Skeletal muscle tissue (tissue), 4 donors: ENCODE results near the gene CORO1C. TPM values are rescaled to one million over a fixed set of nuclear protein-coding genes. Genes with fewer than 3 reads are reported as not detected.

Experiments
- H3K27ac ChIP-seq: one replicate; pipeline ENCODE4 v1.7.0; 2013; ENCODE audit warnings: mild to moderate bottlenecking, low read depth, low read length, inconsistent platforms
- H3K27me3 ChIP-seq, 3 donors: one replicate each; pipeline ENCODE4 v1.7.0; 2013; ENCODE audit warnings: low read length in 3 of 3; ENCODE audit not compliant: control insufficient read depth in 3 of 3, insufficient read depth in 3 of 3
- H3K36me3 ChIP-seq, 3 donors: one replicate each; pipeline ENCODE4 v1.7.0; 2013; ENCODE audit warnings: low read length in 3 of 3; ENCODE audit not compliant: control insufficient read depth in 3 of 3, insufficient read depth in 3 of 3
- H3K4me1 ChIP-seq, 3 donors: one replicate each; pipeline ENCODE4 v1.7.0; 2013; ENCODE audit warnings: low read length in 3 of 3, mild to moderate bottlenecking in 3 of 3; ENCODE audit not compliant: control insufficient read depth in 3 of 3, insufficient read depth in 3 of 3
- H3K4me3 ChIP-seq, 3 donors: one replicate each; pipeline ENCODE4 v1.7.0; 2013; ENCODE audit warnings: low read length in 3 of 3
- H3K9ac ChIP-seq, 3 donors: one replicate each; pipeline ENCODE4 v1.7.0; 2013; ENCODE audit warnings: low read length in 3 of 3, mild to moderate bottlenecking in 3 of 3, moderate library complexity in 2 of 3, low read depth in 1 of 3
- H3K9me3 ChIP-seq, 3 donors: one replicate each; pipeline ENCODE4 v1.7.0; 2013; ENCODE audit warnings: low read length in 3 of 3; ENCODE audit not compliant: control insufficient read depth in 3 of 3
- total RNA-seq: library from RNA; depleted of rRNA; stranded (reverse); fragments of >200 nt; gene quantifications from one replicate; pipeline ENCODE4 v1.2.3, GENCODE V29; 2014
- donor health status: Osteomylitis.

CORO1C gene
- total RNA-seq, 1 donor from 2014 or later = 154 TPM

- Histone ChIP-seq H3K9ac (no peak overlapping the region), H3K36me3 (peaks cover 34 to 56% (median 49%) of the 10 kb centered on the region in 3 donors), H3K4me1 (peaks cover 16 to 42% (median 30%) of the 10 kb centered on the region in 3 donors), H3K27me3 (no peaks in the 10 kb centered on the region), H3K27ac (no peak overlapping the region), H3K4me3 (no peak overlapping the region), H3K9me3 (no peaks in the 10 kb centered on the region)
These were observed 85.4 kb downstream of the CORO1C start for GRCh38 chr12:108645686-108646599.

- Histone ChIP-seq H3K27me3 (no peaks in the 10 kb centered on the region), H3K9ac (no peak overlapping the region), H3K27ac (peak overlapping the region; percentile 43), H3K36me3 (peaks cover 34 to 48% (median 41%) of the 10 kb centered on the region in 3 donors), H3K9me3 (no peaks in the 10 kb centered on the region), H3K4me1 (peaks cover 16 to 42% (median 33%) of the 10 kb centered on the region in 3 donors), H3K4me3 (no peak overlapping the region)
These were observed 86.6 kb downstream of the CORO1C start for GRCh38 chr12:108644811-108645120.

GRCh38 chr12:108643941-108644810 is 87.1 kb downstream of the CORO1C start:
- no peak overlapping the region for H3K9ac ChIP-seq
- H3K4me1 ChIP-seq = peaks cover 16 to 42% (median 33%) of the 10 kb centered on the region in 3 donors
- peaks cover 33 to 43% (median 36%) of the 10 kb centered on the region in 3 donors for H3K36me3 ChIP-seq
- no peaks in the 10 kb centered on the region for H3K9me3 ChIP-seq
- no peaks in the 10 kb centered on the region for H3K27me3 ChIP-seq
- H3K4me3 ChIP-seq = no peak overlapping the region
- H3K27ac ChIP-seq = peak overlapping the region; percentile 43

GRCh38 chr12:108642899-108643654 is 88.2 kb downstream of the CORO1C start:
- peak overlapping the region; percentile 43 for H3K27ac ChIP-seq
- no peak overlapping the region for H3K4me3 ChIP-seq
- H3K27me3 ChIP-seq = peaks cover 0 to 6% (median 0%) of the 10 kb centered on the region in 3 donors
- H3K36me3 ChIP-seq = peaks cover 24 to 32% (median 25%) of the 10 kb centered on the region in 3 donors
- H3K4me1 ChIP-seq = peaks cover 24 to 50% (median 39%) of the 10 kb centered on the region in 3 donors
- H3K9me3 ChIP-seq = no peaks in the 10 kb centered on the region
- H3K9ac ChIP-seq = peak overlapping the region in 1 of 3 donors; percentile 36

- peak overlapping the region in 1 of 3 donors; percentile 36 for H3K9ac ChIP-seq
These were observed 88.9 kb downstream of the CORO1C start for GRCh38 chr12:108642269-108642870.

GRCh38 chr12:108641446-108642268 is 89.7 kb downstream of the CORO1C start:
- Histone ChIP-seq H3K9me3 (no peaks in the 10 kb centered on the region), H3K9ac (no peak overlapping the region), H3K36me3 (peaks cover 13 to 21% (median 18%) of the 10 kb centered on the region in 3 donors), H3K4me1 (peaks cover 27 to 52% (median 41%) of the 10 kb centered on the region in 3 donors), H3K27ac (peak overlapping the region; percentile 52), H3K4me3 (no peak overlapping the region), H3K27me3 (peaks cover 0 to 16% (median 0%) of the 10 kb centered on the region in 3 donors)

More at GRCh38 chr12:108642269-108642870, 88.9 kb downstream of the CORO1C start:
- Histone ChIP-seq H3K27me3 (peaks cover 0 to 12% (median 0%) of the 10 kb centered on the region in 3 donors), H3K4me3 (no peak overlapping the region), H3K27ac (peak overlapping the region; percentile 52), H3K36me3 (peaks cover 18 to 25% (median 20%) of the 10 kb centered on the region in 3 donors), H3K9me3 (no peaks in the 10 kb centered on the region), H3K4me1 (peaks cover 27 to 52% (median 41%) of the 10 kb centered on the region in 3 donors)

- no peaks in the 10 kb centered on the region for H3K9me3 ChIP-seq
- no peak overlapping the region for H3K27ac ChIP-seq
- peaks cover 24 to 51% (median 41%) of the 10 kb centered on the region in 3 donors for H3K4me1 ChIP-seq
- H3K27me3 ChIP-seq = peaks cover 0 to 16% (median 0%) of the 10 kb centered on the region in 3 donors
- H3K36me3 ChIP-seq = peaks cover 6 to 14% (median 11%) of the 10 kb centered on the region in 3 donors
- no peak overlapping the region for H3K4me3 ChIP-seq
- H3K9ac ChIP-seq = no peak overlapping the region
These were observed 90.4 kb downstream of the CORO1C start for GRCh38 chr12:108640802-108641445.

- H3K36me3 ChIP-seq = no peaks in the 10 kb centered on the region
- H3K9me3 ChIP-seq = no peaks in the 10 kb centered on the region
- H3K4me3 ChIP-seq = no peak overlapping the region
- peak overlapping the region in 1 of 3 donors; percentile 28 for H3K9ac ChIP-seq
- H3K27me3 ChIP-seq = peaks cover 0 to 19% (median 3%) of the 10 kb centered on the region in 3 donors
- no peak overlapping the region for H3K27ac ChIP-seq
- peaks cover 22 to 51% (median 44%) of the 10 kb centered on the region in 3 donors for H3K4me1 ChIP-seq
These were observed 92.1 kb downstream of the CORO1C start for GRCh38 chr12:108638997-108639822.
